Neural cell (in vitro differentiated cells): ENCODE results near the gene CDNF. TPM values are rescaled to one million over a fixed set of nuclear protein-coding genes. Genes with fewer than 3 reads are reported as not detected.

Experiments
- H2AFZ ChIP-seq: fragments of 200-600, 300-800 bp; sonication (generic), shearing (Covaris generic); 2 replicates; pipeline ENCODE4 v1.6.0; 2014; ENCODE audit warnings: low read depth, mild to moderate bottlenecking, antibody characterized with exemption, low read length, moderate library complexity
- H3F3A ChIP-seq: fragments of 200-600 bp; shearing (Covaris generic); 2 replicates; pipeline ENCODE4 v1.6.1; 2016; ENCODE audit warnings: mild to moderate bottlenecking, moderate library complexity, mixed read lengths, antibody characterized with exemption, low read length; ENCODE audit not compliant: insufficient read depth, poor library complexity, severe bottlenecking
- H3K27ac ChIP-seq: fragments of 200-600, 300-800 bp; sonication (generic), shearing (Covaris generic); 2 replicates; pipeline ENCODE4 v1.5.1; 2014; ENCODE audit warnings: mild to moderate bottlenecking, low read length, moderate library complexity
- H3K27me3 ChIP-seq: fragments of 300-800, 200-600 bp; sonication (generic), shearing (Covaris generic); 2 replicates; pipeline ENCODE4 v1.6.0; 2014; ENCODE audit warnings: mild to moderate bottlenecking, low read depth, low read length, moderate library complexity; ENCODE audit not compliant: insufficient read depth
- H3K36me3 ChIP-seq: fragments of 300-800, 200-600 bp; sonication (generic), shearing (Covaris generic); 2 replicates; pipeline ENCODE4 v1.5.1; 2014; ENCODE audit warnings: mild to moderate bottlenecking, antibody characterized with exemption, low read length, moderate library complexity; ENCODE audit not compliant: insufficient read depth
- H3K4me2 ChIP-seq: fragments of 300-800, 200-600 bp; sonication (generic), shearing (Covaris generic); 2 replicates; pipeline ENCODE4 v1.6.0; 2014; ENCODE audit warnings: mild to moderate bottlenecking, low read length
- H3K4me3 ChIP-seq: fragments of 300-800, 200-600 bp; sonication (generic), shearing (Covaris generic); 2 replicates; pipeline ENCODE4 v1.5.1; 2014; ENCODE audit warnings: mild to moderate bottlenecking, low read length, moderate library complexity
- H3K79me2 ChIP-seq: fragments of 200-600 bp; shearing (Covaris generic); replicated peaks from 2 replicates; pipeline ENCODE4 v1.6.0; 2014; ENCODE audit warnings: mild to moderate bottlenecking, low read length, moderate library complexity; ENCODE audit not compliant: insufficient read depth
- H3K9ac ChIP-seq: fragments of 300-800, 200-600 bp; sonication (generic), shearing (Covaris generic); 2 replicates; pipeline ENCODE4 v1.6.1; 2016; ENCODE audit warnings: mild to moderate bottlenecking, low read length, mixed read lengths
- H3K9me2 ChIP-seq: fragments of 200-600 bp; shearing (Covaris generic); 2 replicates; pipeline ENCODE4 v1.6.1; 2016; ENCODE audit warnings: mild to moderate bottlenecking, low read length, mixed read lengths; ENCODE audit not compliant: insufficient read depth
- H3K9me3 ChIP-seq: fragments of 200-600, 300-800 bp; sonication (generic), shearing (Covaris generic); 2 replicates; pipeline ENCODE4 v1.6.1; 2016; ENCODE audit warnings: mild to moderate bottlenecking, mixed run types, low read length, moderate library complexity, mixed read lengths
- H4K20me1 ChIP-seq: fragments of 200-600 bp; shearing (Covaris generic); 2 replicates; pipeline ENCODE4 v1.6.1; 2016; ENCODE audit warnings: mild to moderate bottlenecking, mixed run types; ENCODE audit not compliant: insufficient read depth
- EP300 ChIP-seq: fragments of 450-650 bp; conservative IDR thresholded peaks from 2 replicates; pipeline ENCODE4 v1.6.1; 2014; ENCODE audit warnings: antibody characterized with exemption, mild to moderate bottlenecking, moderate library complexity; ENCODE audit not compliant: poor library complexity, severe bottlenecking
- EZH2 ChIP-seq: fragments of 200-600, 300-800 bp; shearing (Covaris generic), sonication (generic); IDR thresholded peaks from 2 replicates; pipeline ENCODE4 v1.6.1; 2014; ENCODE audit warnings: antibody characterized with exemption, low read length, borderline replicate concordance, mild to moderate bottlenecking; ENCODE audit not compliant: insufficient read depth, poor library complexity, severe bottlenecking
- MXI1 ChIP-seq: fragments of 450-650 bp; conservative IDR thresholded peaks from 2 replicates; pipeline ENCODE4 v1.6.1; 2014; ENCODE audit warnings: antibody characterized with exemption, mild to moderate bottlenecking; ENCODE audit not compliant: poor library complexity, severe bottlenecking
- POLR2AphosphoS5 ChIP-seq: IDR thresholded peaks from 2 replicates; pipeline ENCODE4 v1.6.1; 2012
- RAD21 ChIP-seq: fragments of 450-650 bp; conservative IDR thresholded peaks from 2 replicates; pipeline ENCODE4 v1.6.1; 2014; ENCODE audit warnings: antibody characterized with exemption, mild to moderate bottlenecking, moderate library complexity
- SMC3 ChIP-seq: fragments of 450-650 bp; conservative IDR thresholded peaks from 2 replicates; pipeline ENCODE4 v1.6.1; 2014; ENCODE audit warnings: antibody characterized with exemption, mild to moderate bottlenecking, moderate library complexity; ENCODE audit not compliant: poor library complexity
- TAF1 ChIP-seq: IDR thresholded peaks from 2 replicates; pipeline ENCODE4 v1.6.1; 2012; ENCODE audit warnings: low read depth
- polyA plus RNA-seq: library from polyadenylated mRNA; depleted of rRNA; stranded (reverse); fragments of >200 nt; gene quantifications from 2 replicates; pipeline ENCODE4 v1.2.3, GENCODE V29; 2014
- TF ChIP-seq, protein P1 (sequence below): fragments of 450-650 bp; IDR thresholded peaks from 2 replicates; pipeline ENCODE4 v1.5.1; 2014; ENCODE audit warnings: antibody characterized with exemption, mild to moderate bottlenecking, moderate library complexity; ENCODE audit not compliant: poor library complexity, severe bottlenecking
- TF ChIP-seq, protein P2 (sequence below): IDR thresholded peaks from 2 replicates; pipeline ENCODE4 v1.6.1; 2012; ENCODE audit warnings: borderline replicate concordance

The CDNF gene
- polyA plus RNA-seq, 1 donor from 2014 or later = 1.5 TPM

DNA sequence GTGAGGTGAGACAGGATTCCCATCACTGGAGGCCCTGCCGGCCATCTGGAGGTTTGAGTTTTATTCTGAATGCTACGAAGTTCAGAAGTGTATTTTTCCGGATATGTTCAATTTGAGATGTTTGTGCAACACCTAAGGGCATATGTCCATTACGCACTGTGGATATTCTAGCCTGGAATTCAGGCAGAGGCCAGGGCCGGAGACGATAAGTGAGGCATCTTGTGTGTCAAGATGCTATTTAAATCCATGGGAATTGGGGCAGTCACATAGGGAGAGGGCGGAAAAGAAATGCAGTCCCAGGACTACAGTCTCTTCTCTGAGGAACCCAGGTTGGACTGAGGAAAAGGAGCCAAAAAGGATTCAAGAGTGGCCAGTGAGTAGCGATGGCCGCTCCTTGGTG lies 38.9 kb upstream of the CDNF start:
- TF ChIP-seq, protein P1, sequence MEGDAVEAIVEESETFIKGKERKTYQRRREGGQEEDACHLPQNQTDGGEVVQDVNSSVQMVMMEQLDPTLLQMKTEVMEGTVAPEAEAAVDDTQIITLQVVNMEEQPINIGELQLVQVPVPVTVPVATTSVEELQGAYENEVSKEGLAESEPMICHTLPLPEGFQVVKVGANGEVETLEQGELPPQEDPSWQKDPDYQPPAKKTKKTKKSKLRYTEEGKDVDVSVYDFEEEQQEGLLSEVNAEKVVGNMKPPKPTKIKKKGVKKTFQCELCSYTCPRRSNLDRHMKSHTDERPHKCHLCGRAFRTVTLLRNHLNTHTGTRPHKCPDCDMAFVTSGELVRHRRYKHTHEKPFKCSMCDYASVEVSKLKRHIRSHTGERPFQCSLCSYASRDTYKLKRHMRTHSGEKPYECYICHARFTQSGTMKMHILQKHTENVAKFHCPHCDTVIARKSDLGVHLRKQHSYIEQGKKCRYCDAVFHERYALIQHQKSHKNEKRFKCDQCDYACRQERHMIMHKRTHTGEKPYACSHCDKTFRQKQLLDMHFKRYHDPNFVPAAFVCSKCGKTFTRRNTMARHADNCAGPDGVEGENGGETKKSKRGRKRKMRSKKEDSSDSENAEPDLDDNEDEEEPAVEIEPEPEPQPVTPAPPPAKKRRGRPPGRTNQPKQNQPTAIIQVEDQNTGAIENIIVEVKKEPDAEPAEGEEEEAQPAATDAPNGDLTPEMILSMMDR = no peak
- no peak for TF ChIP-seq EP300
- no peak for TF ChIP-seq RAD21
- TF ChIP-seq MXI1 = no peak
- TF ChIP-seq EZH2 = no peak
- Histone ChIP-seq H3K9me2 (no peaks in the 10 kb centered on the region), H3K9me3 (no peaks in the 10 kb centered on the region), H3K27me3 (no peaks in the 10 kb centered on the region), H3K9ac (peak overlapping the region; percentile 94), H3F3A (no peaks in the 10 kb centered on the region), H3K36me3 (no peaks in the 10 kb centered on the region), H4K20me1 (no peaks in the 10 kb centered on the region), H3K4me3 (peak overlapping the region; percentile 90), H2AFZ (no peak overlapping the region), H3K27ac (no peak overlapping the region), H3K79me2 (peaks cover 33% of the 10 kb centered on the region), H3K4me2 (no peak overlapping the region)

DNA sequence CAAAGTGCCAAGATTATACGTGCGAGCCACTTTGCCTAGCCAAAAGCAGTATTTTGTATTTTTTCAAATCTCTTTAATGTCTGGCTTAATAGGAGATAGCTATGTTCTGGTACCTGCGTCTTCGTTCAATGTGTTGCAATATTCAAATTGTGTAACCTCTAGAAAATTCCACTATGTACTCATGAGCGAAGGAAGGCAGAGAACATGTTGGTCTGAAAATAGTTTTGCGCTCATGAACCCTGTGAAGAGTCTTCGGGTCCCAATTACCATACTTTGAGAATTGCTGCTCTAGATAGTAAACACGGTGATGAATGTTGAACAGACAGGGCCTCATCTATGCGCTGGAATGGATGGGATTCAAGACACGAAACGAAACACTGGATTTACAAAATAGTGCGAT lies 38.1 kb upstream of the CDNF start:
- Histone ChIP-seq H3K9me2 (no peaks in the 10 kb centered on the region), H3K79me2 (peaks cover 25% of the 10 kb centered on the region), H3K4me2 (no peak overlapping the region), H3F3A (no peaks in the 10 kb centered on the region), H3K27ac (no peak overlapping the region), H4K20me1 (no peaks in the 10 kb centered on the region), H3K36me3 (no peaks in the 10 kb centered on the region), H3K4me3 (no peak overlapping the region), H3K27me3 (no peaks in the 10 kb centered on the region), H3K9me3 (no peaks in the 10 kb centered on the region), H2AFZ (no peak overlapping the region), H3K9ac (no peak overlapping the region)
- TF ChIP-seq, protein P2, sequence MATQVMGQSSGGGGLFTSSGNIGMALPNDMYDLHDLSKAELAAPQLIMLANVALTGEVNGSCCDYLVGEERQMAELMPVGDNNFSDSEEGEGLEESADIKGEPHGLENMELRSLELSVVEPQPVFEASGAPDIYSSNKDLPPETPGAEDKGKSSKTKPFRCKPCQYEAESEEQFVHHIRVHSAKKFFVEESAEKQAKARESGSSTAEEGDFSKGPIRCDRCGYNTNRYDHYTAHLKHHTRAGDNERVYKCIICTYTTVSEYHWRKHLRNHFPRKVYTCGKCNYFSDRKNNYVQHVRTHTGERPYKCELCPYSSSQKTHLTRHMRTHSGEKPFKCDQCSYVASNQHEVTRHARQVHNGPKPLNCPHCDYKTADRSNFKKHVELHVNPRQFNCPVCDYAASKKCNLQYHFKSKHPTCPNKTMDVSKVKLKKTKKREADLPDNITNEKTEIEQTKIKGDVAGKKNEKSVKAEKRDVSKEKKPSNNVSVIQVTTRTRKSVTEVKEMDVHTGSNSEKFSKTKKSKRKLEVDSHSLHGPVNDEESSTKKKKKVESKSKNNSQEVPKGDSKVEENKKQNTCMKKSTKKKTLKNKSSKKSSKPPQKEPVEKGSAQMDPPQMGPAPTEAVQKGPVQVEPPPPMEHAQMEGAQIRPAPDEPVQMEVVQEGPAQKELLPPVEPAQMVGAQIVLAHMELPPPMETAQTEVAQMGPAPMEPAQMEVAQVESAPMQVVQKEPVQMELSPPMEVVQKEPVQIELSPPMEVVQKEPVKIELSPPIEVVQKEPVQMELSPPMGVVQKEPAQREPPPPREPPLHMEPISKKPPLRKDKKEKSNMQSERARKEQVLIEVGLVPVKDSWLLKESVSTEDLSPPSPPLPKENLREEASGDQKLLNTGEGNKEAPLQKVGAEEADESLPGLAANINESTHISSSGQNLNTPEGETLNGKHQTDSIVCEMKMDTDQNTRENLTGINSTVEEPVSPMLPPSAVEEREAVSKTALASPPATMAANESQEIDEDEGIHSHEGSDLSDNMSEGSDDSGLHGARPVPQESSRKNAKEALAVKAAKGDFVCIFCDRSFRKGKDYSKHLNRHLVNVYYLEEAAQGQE = no peak
- no peak for TF ChIP-seq TAF1
- TF ChIP-seq, protein P1 = no peak
- no peak for TF ChIP-seq SMC3
- TF ChIP-seq EZH2 = no peak
- no peak for TF ChIP-seq EP300
- no peak for TF ChIP-seq POLR2AphosphoS5
- TF ChIP-seq RAD21 = no peak
- no peak for TF ChIP-seq MXI1
